Fibroblast of skin of left biceps (primary cell): ENCODE measurements around the gene MBD5.

Experiments used
- DNase-seq, 2 experiments: peaks; one replicate each; pipeline ENCODE4 v3.0.0-alpha.2; 2013; ENCODE audit warnings: low read depth in 2 of 2

The MBD5 gene

GRCh38 chr2:148461876-148462275 lies 441.0 kb downstream of the MBD5 start:
- DNase-seq = no peak

DNA sequence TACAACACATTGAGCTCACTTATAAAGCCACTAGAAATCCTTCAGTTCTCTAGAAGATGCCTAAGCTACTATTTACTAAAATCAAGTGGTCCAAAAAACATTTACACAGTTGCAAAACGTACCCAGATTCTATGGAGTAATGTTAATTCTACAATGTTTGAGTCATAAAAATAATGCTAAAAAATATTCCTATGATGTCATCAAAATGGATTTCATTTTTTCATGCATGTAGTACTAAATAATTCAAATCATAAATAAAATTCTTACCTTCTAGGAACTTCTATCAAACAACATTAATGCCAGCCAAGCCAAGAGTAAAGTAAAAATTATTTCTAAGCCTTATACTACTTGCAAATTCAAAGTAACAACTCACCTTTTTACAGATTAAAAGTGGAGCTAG lies 454.7 kb downstream of the MBD5 start:
- DNase-seq = no peak

DNA sequence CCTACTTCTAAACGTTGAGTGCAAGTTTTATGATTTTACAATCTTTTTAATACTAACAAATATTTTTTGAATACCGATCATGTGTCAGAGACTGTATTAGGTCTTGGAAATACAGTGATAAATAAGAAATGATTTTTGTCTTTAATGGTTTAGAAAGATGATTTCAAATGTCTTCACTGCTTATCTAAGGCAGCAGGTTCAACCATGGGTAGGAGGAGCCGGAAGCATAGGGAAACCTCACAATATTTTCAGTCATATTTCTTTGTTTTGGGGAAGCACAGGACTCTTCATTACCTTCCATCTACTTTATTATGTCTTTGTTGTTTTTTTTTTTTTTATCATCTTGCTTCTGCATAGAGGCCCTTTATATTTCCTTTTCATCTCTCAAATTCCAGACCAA lies 458.5 kb downstream of the MBD5 start:
- no peak for DNase-seq

- DNase-seq = no peak
Observed at GRCh38 chr2:148483665-148484064, 462.8 kb downstream of the MBD5 start.

DNA sequence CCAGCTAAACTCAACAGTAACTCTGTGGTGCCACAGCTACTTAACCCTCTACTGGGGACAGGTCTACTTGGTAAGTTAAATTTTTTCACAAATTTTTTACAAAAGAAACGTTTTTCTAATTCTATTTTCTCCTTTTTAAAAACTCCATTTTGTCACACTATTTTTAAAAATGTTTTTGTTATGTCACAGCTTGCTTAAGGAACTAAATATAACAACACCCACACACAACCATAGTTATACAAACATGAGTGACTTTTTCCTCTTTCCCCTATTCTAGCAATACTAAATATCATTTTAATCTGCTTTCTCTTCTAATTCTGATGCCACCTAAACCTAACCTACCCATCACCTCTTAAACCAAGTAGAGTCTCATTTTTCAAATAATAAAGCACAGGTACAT lies 463.2 kb downstream of the MBD5 start:
- DNase-seq = no peak

GRCh38 chr2:148486655-148487054 lies 465.8 kb downstream of the MBD5 start:
- no peak for DNase-seq

GRCh38 chr2:148487439-148487838 lies 466.5 kb downstream of the MBD5 start:
- DNase-seq = no peak

- no peak for DNase-seq
Observed at GRCh38 chr2:148490840-148491439, 470.0 kb downstream of the MBD5 start.

DNA sequence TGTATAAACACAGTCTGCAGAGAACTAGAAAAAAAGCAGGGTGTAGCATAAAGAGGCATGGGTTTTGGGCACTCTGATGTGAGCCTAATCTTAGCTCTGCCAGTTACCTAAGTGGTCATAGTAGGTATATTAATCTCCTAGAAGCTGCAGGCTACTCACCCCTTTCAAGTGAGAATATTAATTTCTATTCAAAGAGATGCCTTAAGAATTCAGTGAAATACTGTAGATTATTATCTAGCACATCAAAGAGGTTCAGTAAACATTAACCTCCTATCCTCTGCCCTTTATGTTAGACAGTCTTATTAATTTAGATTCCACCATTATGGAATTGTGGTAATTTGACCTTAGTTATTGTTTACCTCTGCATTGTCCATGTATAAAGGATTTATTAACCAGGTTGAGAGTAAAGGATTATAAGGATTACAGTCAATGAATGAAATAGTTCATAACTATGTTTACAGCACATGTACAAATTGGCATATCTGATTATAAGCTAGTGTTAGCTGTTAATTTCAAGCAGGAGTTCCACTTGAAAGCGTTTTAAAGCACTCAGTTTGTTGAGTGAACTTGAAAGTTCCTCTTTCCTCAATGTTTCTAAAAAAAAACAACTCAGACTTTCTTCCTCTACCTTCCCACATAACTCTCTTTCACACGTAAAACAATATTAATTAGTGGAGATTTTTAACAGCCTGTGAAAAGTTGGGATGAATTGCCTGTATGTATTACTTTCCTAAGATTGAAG lies 473.1 kb downstream of the MBD5 start:
- DNase-seq = no peak

- DNase-seq = no peak
Observed at GRCh38 chr2:148495586-148495985, 474.7 kb downstream of the MBD5 start.

GRCh38 chr2:148501545-148501944 lies 480.7 kb downstream of the MBD5 start:
- DNase-seq = no peak

- no peak for DNase-seq
Observed at GRCh38 chr2:148503516-148503915, 482.6 kb downstream of the MBD5 start.

GRCh38 chr2:148507970-148508369 lies 487.1 kb downstream of the MBD5 start:
- DNase-seq = no peak

DNA sequence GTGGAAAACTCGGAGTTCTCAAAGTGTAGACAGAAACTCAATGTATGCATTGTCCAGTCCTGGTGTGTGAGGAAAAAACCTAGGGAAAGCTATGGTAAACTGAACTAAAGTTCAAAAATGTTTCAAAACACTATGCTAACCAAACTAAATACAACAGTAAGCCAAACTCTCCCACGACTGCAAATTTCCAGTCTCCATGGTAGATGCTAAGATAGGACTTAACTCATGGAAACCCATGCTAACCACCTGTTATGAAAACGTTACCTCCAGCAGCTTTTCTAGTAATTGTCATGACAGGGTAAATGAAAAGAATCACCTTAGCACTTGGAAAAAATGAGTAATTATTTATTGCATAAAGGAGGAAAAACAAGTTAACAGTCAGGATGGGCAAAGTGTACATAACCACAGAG lies 488.0 kb downstream of the MBD5 start:
- DNase-seq = no peak

- DNase-seq = peak; percentile 22 to 37
Observed at GRCh38 chr2:148509288-148509902, 488.5 kb downstream of the MBD5 start.

DNA sequence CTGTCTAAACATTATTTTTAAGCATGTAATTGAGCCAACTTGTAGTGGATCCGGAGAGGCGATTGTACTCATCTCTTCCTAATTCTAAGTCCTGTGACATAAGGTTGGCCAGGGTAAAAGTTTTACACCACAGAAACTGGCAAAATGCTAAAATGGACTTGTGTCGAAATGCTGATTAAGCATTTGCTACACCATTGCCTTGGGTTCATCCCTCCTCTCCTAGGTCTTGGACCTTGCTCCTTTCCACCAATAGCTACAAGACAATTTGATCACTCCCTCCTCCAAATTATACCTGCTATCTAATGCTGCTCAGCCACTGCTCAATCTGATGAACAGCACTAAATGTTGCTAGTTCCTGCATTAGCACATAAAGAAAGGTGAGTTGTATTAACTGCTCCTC lies 491.0 kb downstream of the MBD5 start:
- no peak for DNase-seq

DNA sequence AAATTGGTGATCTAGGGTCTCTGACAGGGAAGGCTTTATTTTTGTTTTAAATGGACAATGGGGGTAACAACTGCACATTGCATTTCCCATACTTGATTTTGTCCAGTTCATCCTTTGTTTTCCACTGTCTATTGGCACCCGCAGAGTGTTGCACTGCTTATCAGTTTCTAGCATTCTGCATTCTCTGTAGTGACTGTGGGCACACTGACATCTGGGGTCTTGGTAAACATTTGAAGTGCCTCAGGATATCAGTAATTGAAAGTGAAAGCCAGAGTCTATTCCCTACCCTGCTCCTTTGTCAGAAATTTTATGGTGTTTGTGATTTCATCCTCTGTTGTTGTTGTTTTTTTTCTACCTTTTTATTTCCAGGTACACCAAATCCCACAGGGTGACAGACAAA lies 491.6 kb downstream of the MBD5 start:
- DNase-seq = no peak

DNA sequence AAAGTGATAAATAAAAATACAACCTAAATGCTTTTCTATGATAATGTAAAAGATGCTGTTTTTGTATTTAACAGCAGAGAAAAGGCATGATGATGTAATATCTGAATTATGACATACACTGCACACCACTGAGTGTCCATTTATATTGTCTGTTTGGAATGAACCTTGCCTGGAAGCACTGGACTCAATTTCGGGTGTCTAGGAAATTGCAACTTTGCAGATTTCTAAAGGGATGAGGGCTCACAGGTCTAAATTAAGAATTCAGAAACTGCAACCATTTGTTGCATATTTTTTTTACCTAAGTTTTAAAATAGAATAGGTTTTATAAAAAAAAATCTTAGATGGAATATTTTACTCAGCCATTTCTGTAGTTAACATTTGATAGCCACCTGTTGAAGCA lies 492.5 kb downstream of the MBD5 start:
- no peak for DNase-seq

DNA sequence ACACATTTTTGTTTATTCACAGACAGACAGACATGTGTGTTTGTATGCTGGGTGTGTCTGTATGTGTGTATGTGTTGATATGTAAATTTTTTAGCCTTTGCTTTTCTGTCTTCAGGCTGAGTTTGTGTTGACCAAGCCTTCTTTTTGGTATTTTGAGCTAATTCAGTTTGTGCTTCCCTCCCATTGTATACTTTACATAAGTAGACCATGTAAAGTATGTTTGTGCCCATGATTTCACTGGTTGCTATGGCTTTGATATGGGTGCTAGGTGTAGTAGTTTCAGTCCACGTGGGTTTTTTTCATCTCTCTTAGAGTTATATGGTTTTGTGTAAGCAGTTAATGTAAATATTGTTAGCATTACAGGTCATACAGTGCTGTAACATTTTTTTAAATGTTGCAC lies 494.2 kb downstream of the MBD5 start:
- no peak for DNase-seq

DNA sequence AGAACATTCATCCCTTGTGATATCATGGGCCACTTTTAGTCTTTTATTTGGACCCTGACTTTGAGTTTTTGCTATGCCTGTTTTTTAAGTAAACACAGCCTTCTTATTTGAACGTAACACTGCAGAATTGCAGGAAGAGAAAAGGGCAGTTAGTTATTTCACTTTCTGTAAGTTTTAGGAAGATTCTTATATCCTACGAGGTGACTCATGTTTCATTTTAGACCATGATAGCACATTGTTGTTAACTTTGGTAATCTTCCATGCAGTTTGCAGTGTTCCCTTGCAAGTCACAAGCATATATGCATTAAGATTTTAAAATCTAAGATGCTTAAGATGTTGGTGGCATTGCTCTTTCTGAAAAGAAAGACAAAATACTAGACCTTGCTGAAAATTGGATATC lies 495.1 kb downstream of the MBD5 start:
- no peak for DNase-seq

GRCh38 chr2:148517296-148517695 lies 496.4 kb downstream of the MBD5 start:
- no peak for DNase-seq

- DNase-seq = no peak
Observed at GRCh38 chr2:148517822-148518221, 496.9 kb downstream of the MBD5 start.

DNA sequence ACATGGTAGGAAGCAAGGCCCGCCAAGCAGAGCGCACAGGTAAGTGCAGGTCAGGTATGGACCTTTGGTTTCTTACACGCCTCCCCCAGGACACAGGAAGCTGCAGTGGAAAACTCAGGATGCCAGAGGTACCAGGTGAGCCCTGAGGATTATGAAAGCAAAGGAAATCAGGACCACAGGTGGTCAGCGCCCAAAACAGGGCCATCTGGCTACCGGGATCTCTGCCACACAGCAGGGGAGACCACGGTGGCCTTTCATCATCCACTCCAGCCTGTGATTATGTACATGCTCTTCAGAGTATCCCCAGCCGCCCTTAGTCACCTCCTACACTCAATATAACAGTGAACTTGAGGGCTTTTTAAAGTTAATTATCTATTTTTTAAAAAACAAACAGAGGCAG lies 498.1 kb downstream of the MBD5 start:
- no peak for DNase-seq
